GM19193 (cell line): Measurements from ENCODE around the gene FRS3.

Experiments used
- POLR2A ChIP-seq: IDR thresholded peaks from 4 replicates; pipeline ENCODE4 v1.6.1; 2011; ENCODE audit not compliant: insufficient read depth, insufficient read length; ENCODE audit errors: extremely low read depth

The FRS3 gene

GRCh38 chr6:41759905-41760579 lies 19.7 kb downstream of the FRS3 start:
- no peak for TF ChIP-seq POLR2A

GRCh38 chr6:41759106-41759904 lies 20.4 kb downstream of the FRS3 start:
- no peak for TF ChIP-seq POLR2A

GRCh38 chr6:41758641-41759035 lies 21.1 kb downstream of the FRS3 start:
- TF ChIP-seq POLR2A, result no peak

DNA sequence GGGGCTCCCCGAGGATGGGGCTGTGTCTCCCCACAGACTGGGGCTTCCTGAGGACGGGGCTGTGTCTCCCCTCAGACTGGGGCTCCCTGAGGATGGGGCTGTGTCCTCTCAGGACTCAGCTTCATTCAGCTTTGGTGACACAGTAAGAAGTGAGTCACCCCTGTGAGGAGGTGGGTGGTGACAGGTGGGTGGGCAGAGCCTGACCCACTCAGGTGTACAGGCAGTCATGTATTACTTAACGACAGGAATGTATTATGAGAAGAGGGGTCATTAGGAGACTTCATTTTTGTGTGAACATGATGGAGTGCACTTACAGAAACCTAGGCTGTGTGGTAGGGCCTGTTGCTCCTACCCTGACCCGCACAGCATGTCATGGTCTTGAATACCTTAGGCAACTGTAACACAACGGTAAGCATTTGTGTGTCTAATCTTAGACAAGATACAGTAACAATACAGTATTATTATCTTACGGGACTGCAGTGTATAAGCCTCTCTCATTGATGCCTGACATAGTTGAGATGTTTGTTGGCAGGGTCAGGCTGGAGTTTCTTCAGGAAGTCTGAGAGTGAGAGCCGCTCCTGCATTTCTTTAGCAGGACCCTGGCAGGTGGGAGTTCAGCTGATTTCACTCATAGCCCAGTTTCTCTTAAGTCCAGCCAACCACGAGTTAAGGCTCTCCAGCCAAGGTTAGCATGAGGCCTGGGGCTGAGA lies 21.6 kb downstream of the FRS3 start:
- no peak for TF ChIP-seq POLR2A

DNA sequence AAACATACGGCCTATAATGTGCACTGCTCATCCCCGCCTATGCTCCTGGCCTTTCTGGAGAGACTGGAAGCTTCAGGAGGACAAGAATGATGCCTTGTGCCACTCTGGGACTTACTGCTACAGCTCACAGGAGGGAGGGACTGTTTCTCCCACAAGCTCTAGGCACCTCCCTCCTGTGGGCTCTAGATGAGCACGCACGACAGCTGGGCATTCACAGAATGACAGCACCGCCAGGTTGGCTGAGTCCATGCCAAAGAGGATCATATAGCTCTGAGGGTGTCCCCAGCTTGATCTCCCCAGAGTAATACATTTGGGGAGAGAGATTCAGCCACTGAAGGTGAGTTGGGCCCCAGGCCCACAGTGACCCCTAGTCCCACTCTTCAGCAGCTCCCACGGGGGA lies 22.4 kb downstream of the FRS3 start:
- TF ChIP-seq POLR2A, result no peak

DNA sequence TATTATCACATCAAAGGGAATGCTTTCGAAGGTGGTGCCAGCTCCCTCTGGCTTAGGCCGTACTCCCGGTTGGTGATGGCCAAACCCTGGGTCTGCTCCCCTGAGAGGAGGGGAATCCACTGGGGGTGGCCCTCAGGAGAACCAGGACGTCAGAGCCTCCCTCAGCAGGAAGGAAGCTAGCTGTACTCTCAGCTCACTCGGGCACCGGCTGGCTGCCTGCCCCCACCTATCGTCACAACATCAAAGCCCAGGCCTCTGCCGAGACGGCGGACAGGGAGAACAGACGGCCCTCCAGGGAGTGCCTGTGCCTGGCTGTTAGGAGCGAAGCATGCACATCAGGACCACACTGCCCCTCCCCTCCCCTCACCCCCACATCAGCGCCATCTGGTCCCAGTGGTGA lies 23.3 kb downstream of the FRS3 start:
- no peak for TF ChIP-seq POLR2A

DNA sequence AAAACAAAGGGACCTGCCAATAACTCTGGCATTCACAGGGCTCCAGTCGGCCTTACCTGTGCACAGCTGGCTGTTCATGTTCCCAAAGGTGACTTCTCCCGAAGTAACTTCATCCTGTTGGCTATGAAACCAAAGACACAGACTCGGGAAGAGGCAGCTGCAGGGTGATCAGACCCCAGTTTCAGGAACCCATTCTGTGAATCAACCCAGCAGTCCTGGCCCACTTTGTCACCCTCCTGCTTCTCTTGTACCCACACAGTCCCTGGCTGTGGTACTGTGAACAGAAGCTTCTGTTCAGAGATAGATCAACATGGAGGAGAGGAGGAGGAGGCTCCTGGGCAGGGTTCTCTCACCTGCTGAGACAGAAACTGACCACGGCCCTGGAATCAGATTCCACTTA lies 23.8 kb downstream of the FRS3 start:
- TF ChIP-seq POLR2A, result no peak

DNA sequence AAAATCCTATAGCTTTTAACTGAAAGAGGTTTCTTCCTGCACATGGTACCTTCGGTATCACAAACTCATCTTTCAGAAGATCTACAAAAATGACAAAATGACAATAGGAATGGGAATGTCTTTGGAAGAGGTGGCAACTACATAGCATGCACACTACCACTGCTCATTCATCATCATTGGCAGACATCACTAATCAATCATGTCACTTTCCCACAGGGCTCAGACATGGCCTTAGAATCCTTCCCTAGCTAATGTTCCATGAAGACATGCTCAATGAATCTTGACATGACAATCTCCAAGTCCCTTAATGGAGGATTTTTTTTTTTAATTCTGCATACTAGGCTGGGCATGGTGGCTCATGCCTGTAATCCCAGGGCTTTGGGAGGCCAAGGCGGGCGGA lies 29.3 kb downstream of the FRS3 start:
- TF ChIP-seq POLR2A, result no peak

GRCh38 chr6:41748542-41748941 lies 31.2 kb downstream of the FRS3 start:
- TF ChIP-seq POLR2A, result no peak

- TF ChIP-seq POLR2A, result no peak
Observed at GRCh38 chr6:41748102-41748477, 31.6 kb downstream of the FRS3 start.

- no peak for TF ChIP-seq POLR2A
Observed at GRCh38 chr6:41747256-41748101, 32.2 kb downstream of the FRS3 start, which contains the start of gene PGC. TSS of gene PGC (minus strand) at chr6:41747397. CDS start at chr6:41747334, 63 bp downstream.

DNA sequence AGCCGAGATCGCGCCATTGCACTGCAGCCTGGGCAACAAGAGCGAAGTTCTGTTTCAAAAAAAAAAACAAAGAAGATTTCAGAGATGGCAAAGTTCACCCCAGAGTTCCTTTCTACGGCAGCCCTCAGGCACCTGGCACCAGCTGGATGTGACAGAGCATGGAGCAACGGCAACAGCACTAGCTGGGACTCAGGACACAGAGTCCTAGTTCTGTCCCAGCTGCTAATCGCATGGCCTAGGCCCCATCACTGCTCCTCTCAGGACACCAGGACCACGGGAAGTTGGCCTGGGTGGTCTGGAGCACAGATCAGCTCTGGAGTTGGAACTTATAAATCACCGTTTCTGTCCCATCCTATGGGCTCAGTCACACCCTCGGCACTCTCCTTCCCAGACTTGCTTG lies 33.6 kb downstream of the FRS3 start:
- TF ChIP-seq POLR2A, result no peak

- no peak for TF ChIP-seq POLR2A
Observed at GRCh38 chr6:41744236-41744787, 35.4 kb downstream of the FRS3 start.

DNA sequence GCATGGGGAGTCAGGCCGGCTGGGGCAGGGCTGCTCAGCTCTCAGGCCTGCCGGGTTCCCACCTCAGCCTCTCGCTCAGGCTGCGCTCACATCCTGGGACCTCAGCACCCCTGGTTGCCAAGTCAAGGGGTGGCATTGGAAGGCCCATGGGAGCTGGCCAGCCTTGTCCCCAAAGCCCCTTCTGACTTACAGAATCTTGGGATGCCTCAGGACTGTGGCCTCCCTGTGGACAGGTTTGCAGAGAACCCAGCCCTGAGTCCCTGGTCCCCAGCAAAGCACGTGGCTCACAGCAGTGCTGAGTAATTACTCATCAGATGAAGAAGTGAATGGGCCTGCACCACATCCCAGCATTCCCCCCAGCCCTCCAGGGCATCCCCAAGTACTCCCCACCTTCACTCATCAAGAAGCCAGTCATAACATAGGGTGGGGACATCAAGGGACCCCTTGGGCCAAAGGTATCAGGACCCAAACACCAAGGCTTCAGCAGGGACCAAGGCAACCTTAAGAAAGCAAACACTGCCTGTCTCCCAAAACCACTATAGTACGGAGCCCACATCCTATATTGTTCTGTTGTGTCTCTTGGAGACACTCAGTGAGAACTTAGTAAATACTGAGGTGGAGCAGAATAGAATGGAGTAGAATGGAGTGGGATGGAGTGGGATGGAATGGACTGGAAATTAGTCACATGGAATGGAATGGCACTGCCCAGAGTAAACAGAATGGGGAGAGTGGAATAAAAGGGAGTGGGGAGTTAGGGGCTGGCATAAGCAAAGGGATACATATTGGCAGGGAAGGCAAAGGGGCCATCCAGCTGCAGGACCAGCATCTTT lies 36.1 kb downstream of the FRS3 start:
- TF ChIP-seq POLR2A, result no peak
